GM06990 (cell line): ENCODE measurements around the gene PHAF1.
A peak's percentile ranks its signal among the peaks of the same experiment; 100 is the strongest.

Experiments used
- DNase-seq: peaks from one replicate; pipeline ENCODE4 v3.0.0-alpha.2; 2011; ENCODE audit not compliant: insufficient read length; ENCODE audit errors: extremely low read depth
- H3K27me3 ChIP-seq: replicated peaks from 2 replicates; pipeline ENCODE4 v1.6.0; 2011; ENCODE audit warnings: low read length; ENCODE audit not compliant: control insufficient read depth, insufficient read depth
- H3K36me3 ChIP-seq: 2 replicates; pipeline ENCODE4 v1.5.1; 2011; ENCODE audit warnings: low read length; ENCODE audit not compliant: control insufficient read depth, insufficient read depth
- H3K4me3 ChIP-seq: replicated peaks from 2 replicates; pipeline ENCODE4 v1.5.1; 2011; ENCODE audit warnings: low read depth, mild to moderate bottlenecking, control low read depth, low read length
- CTCF ChIP-seq: IDR thresholded peaks from 2 replicates; pipeline ENCODE4 v1.5.1; 2011; ENCODE audit warnings: low read length, control low read depth, mild to moderate bottlenecking, inconsistent platforms; ENCODE audit not compliant: insufficient read depth, poor library complexity, severe bottlenecking

The PHAF1 gene

GRCh38 chr16:67093098-67093726, 16.5 kb upstream of the PHAF1 start:
- DNase-seq = no peak
- Histone ChIP-seq H3K36me3 (peaks cover 3% of the 10 kb centered on the region), H3K27me3 (no peaks in the 10 kb centered on the region), H3K4me3 (no peak overlapping the region)
- TF ChIP-seq CTCF = no peak

DNA sequence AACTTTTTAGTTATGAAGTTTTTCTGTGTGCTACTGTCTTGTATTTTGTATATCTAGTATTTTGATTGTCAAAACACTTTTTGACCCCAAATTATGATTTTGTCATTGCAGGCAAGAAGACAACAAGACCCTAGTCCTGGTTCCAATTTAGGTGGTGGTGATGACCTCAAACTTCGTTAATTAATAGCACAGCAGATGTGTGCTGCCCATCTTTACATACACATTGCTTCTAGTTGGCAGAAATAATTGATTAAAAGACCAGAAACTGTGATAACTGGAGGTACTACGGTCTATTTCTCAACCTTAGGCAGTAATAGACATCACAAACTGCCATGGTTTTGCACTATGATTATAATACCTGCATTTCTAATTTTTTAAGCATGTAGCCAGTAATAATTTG, 11.1 kb upstream of the PHAF1 start:
- H3K36me3 ChIP-seq = peaks cover 1% of the 10 kb centered on the region
- no peak for DNase-seq
- H3K27me3 ChIP-seq = no peaks in the 10 kb centered on the region
- no peak overlapping the region for H3K4me3 ChIP-seq
- TF ChIP-seq CTCF = no peak

DNA sequence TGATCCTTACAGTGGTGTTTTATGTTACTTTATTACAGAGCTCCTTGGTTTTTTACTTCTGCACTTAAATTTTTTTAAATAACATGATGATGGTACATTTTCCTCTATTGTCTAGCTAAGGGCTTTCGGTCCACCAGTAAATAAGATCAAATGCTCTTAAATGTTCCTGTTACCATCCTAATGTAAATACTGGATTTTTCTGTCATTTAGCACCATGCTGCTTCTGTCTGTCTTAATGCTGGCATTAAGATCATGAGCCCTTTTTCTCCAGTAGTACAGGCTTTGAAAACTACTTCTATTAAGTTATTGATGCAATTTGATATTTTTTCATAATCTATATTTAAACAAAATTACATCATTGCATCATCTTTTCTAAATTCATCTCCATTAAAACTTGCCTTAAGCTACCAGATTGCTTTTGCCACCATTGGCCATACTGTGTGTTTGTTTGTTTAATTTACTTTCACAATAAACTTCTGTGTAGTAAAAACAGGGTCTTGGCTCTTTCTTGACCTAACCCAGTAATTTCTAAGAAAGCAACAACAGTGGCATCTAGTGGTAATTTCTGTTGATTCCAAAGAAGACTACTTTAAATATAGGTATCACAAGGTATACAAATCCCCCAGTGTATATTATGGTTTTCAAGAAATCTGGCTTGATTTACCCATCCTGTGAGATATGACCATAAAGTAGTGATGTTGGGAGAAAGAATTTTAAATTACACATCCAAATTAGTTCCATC, 9.0 kb upstream of the PHAF1 start:
- TF ChIP-seq CTCF = peak; percentile 34
- peaks cover 1% of the 10 kb centered on the region for H3K36me3 ChIP-seq
- no peak overlapping the region for H3K4me3 ChIP-seq
- no peak for DNase-seq
- H3K27me3 ChIP-seq = no peaks in the 10 kb centered on the region

GRCh38 chr16:67101311-67102082, 8.2 kb upstream of the PHAF1 start:
- no peak overlapping the region for H3K4me3 ChIP-seq
- H3K27me3 ChIP-seq = no peaks in the 10 kb centered on the region
- peaks cover 1% of the 10 kb centered on the region for H3K36me3 ChIP-seq
- DNase-seq = no peak
- no peak for TF ChIP-seq CTCF

DNA sequence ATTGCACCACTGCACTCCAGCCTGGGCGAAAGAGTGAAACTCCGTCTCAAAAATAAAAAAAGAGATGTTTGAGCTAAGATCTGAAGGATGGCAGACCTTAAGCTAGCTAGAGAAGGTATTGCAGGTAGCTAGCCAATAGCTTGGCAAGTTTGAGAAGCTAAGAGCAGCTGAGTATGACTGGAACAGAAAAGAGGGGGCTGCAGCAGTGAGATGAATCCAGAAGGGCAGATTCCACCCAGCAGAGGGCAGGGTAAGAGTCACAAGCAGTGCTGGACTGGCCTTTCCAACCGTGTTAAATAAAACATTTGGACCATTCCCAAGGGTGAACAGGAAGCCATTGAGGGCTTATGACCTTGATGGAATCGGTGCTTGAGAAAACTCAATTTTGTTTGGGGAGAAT, 5.7 kb upstream of the PHAF1 start:
- no peak overlapping the region for H3K4me3 ChIP-seq

More for the DNA sequence above, 5.7 kb upstream of the PHAF1 start:
- DNase-seq = no peak
- no peaks in the 10 kb centered on the region for H3K27me3 ChIP-seq
- no peaks in the 10 kb centered on the region for H3K36me3 ChIP-seq
- peak; percentile 25 for TF ChIP-seq CTCF
